Measurements from ENCODE around the gene MARCHF5. TPM values are rescaled to one million over a fixed set of nuclear protein-coding genes. Genes with fewer than 3 reads are reported as not detected.

MARCHF5 gene
- total RNA-seq, 1 experiment from 2014 or later, result 17.6 TPM

GRCh38 chr10:92242910-92243671 lies 47.9 kb upstream of the MARCHF5 start:
- Histone ChIP-seq H3K9me3 (ENCODE audit: control insufficient read depth, low read depth, low read length) (no peaks in the 10 kb centered on the region), H3K23ac (ENCODE audit: insufficient read length, low read depth, low read length) (no peak overlapping the region), H3K79me2 (ENCODE audit: insufficient read depth, low read length) (no peaks in the 10 kb centered on the region), H3K18ac (ENCODE audit: insufficient read length, low read depth, low read length) (no peak overlapping the region), H3K79me1 (ENCODE audit: insufficient read depth, low read depth, low read length, poor library complexity, severe bottlenecking) (no peaks in the 10 kb centered on the region), H3K4me1 (ENCODE audit: insufficient read depth, low read length) (no peaks in the 10 kb centered on the region), H4K20me1 (ENCODE audit: control insufficient read depth, insufficient read depth, insufficient read length) (no peaks in the 10 kb centered on the region), H3K4ac (ENCODE audit: low read depth, low read length) (no peak overlapping the region), H2AK5ac (ENCODE audit: insufficient read length, low read length) (no peak overlapping the region), H3K9ac (ENCODE audit: extremely low read depth, insufficient read length, low read length) (no peak overlapping the region), H3K23me2 (ENCODE audit: insufficient read length, low read depth, low read length, poor library complexity, severe bottlenecking) (peaks cover 22% of the 10 kb centered on the region), H4K5ac (ENCODE audit: insufficient read length, low read depth, low read length) (no peak overlapping the region), H3K4me2 (ENCODE audit: insufficient read depth, insufficient read length, low read length) (peak overlapping the region; percentile 24), H2AFZ (ENCODE audit: low read length) (no peak overlapping the region), H3K27me3 (ENCODE audit: insufficient read depth, low read length) (peaks cover 15% of the 10 kb centered on the region; the same call in 1 of the 2 replicates), H3K27ac (ENCODE audit: insufficient read length, low read depth, low read length) (no peak overlapping the region), H2BK20ac (ENCODE audit: low read depth, low read length, poor library complexity, severe bottlenecking) (no peak overlapping the region), H2BK15ac (ENCODE audit: low read depth, low read length) (no peak overlapping the region), H3K14ac (ENCODE audit: insufficient read depth, low read length) (no peak overlapping the region), H3K56ac (ENCODE audit: insufficient read length, low read depth, low read length) (no peak overlapping the region), H2BK12ac (ENCODE audit: insufficient read length, low read depth, low read length) (no peak overlapping the region), H2BK120ac (ENCODE audit: low read depth, low read length, poor library complexity, severe bottlenecking) (no peak overlapping the region), H4K91ac (ENCODE audit: insufficient read length, low read depth, low read length) (no peak overlapping the region), H4K8ac (replicated peaks; ENCODE audit: insufficient read length, low read depth, low read length) (no peak overlapping the region), H3T11ph (ENCODE audit: low read length) (no peak overlapping the region), H2BK5ac (ENCODE audit: insufficient read length, low read length) (no peak overlapping the region)
- H3K27ac Mint-ChIP-seq, result peak overlapping the region in 2 of 3 experiments; percentile 42 to 84; a peak in 5 of 7 replicates
- H3K4me1 Mint-ChIP-seq, result peaks cover 27 to 38% of the 10 kb centered on the region in 2 experiments
- H3K9me3 Mint-ChIP-seq, result no peaks in the 10 kb centered on the region
- no peak for TF ChIP-seq CTCF (conservative IDR thresholded peaks at IDR 0.05)
- WGBS (ENCODE audit: extremely low coverage, insufficient read length, low lambda C conversion rate), result no CpG with 5 or more reads among the region's 8 CpGs
- H3K27me3 Mint-ChIP-seq (ENCODE audit: low read depth), result peaks cover 47% of the 10 kb centered on the region
- peaks cover 0 to 2% (median 0%) of the 10 kb centered on the region in 3 experiments; a peak in 2 of 7 replicates for H3K36me3 Mint-ChIP-seq (ENCODE audit: insufficient read depth in 1 of 3, low read depth in 3 of 3)
- H3K4me3 Mint-ChIP-seq, result peak overlapping the region; percentile 18 to 69
- peak; percentile 56 for DNase-seq

All from H9 (cell line).